HCT116 (cell line): ENCODE results near the gene FFAR1. TPM values are rescaled to one million over a fixed set of nuclear protein-coding genes. Genes with fewer than 3 reads are reported as not detected.

ENCODE experiments used
- ATAC-seq: fragments of 200-7000 bp; cut with Tn5 transposase; 2 replicates; pipeline ENCODE4 v1.9.1; 2020; ENCODE audit warnings: mild to moderate bottlenecking, moderate library complexity
- BruUV-seq: library from RNA; stranded (reverse); fragments of 400-500 nt; replicated peaks from 2 replicates; lab custom pipeline; 2021; lab: Mats Ljungman, UMichigan
- CTCF ChIA-PET: fragments of 300-600 bp; sonication (Branson Sonifier 250); formaldehyde crosslinking; loops from one replicate; lab custom pipeline; 2021; ENCODE audit warnings: antibody characterized with exemption; lab: Charles Lee
- POLR2A ChIA-PET: fragments of 300-600, 350-600 bp; sonication (Branson Sonifier 250); formaldehyde crosslinking; loops from one replicate; lab custom pipeline; 2021; ENCODE audit warnings: antibody characterized with exemption; lab: Charles Lee
- RAD21 ChIA-PET, 2 experiments: fragments of 300-600 bp; sonication (Branson Sonifier 250); formaldehyde crosslinking; loops; one replicate each; lab custom pipeline; 2023; ENCODE audit warnings: low total read pairs in 2 of 2; ENCODE audit not compliant: uncharacterized antibody in 2 of 2, unreplicated experiment in 2 of 2, low non-redundant PET in 1 of 2; lab: Charles Lee
- DNase-seq: peaks from one replicate; pipeline ENCODE4 v3.0.0-alpha.2; 2010; ENCODE audit warnings: low read depth, low spot score
- H2AFZ ChIP-seq: fragments of 200-600 bp; shearing (Covaris generic), sonication (generic); 2 replicates; pipeline ENCODE4 v1.6.1; 2017; ENCODE audit warnings: low read depth, mixed run types, mixed read lengths, antibody characterized with exemption, low read length; ENCODE audit not compliant: poor library complexity, severe bottlenecking
- H3K27ac ChIP-seq: 2 replicates; pipeline ENCODE4 v1.5.1; 2012; ENCODE audit warnings: low read depth, low read length
- H3K27me3 ChIP-seq: fragments of 200-600 bp; sonication (generic); 2 replicates; pipeline ENCODE4 v1.6.1; 2016; ENCODE audit warnings: mixed run types, low read length, mixed read lengths; ENCODE audit not compliant: insufficient read depth
- H3K36me3 ChIP-seq, 2 experiments: fragments of 200-500 bp in 1 of 2; fragments of 200-600 bp in 1 of 2; sonication (Bioruptor generic) in 1 of 2; sonication (generic) in 1 of 2; 2 replicates each; pipeline versions ENCODE4 v1.5.1 to v1.6.1; 2014 to 2016; ENCODE audit warnings: low read length in 2 of 2, inconsistent platforms in 1 of 2, mixed read lengths in 1 of 2, mixed run types in 1 of 2; ENCODE audit not compliant: insufficient read depth in 2 of 2, control insufficient read depth in 1 of 2
- H3K4me1 ChIP-seq, 2 experiments: fragments of 200-600 bp in 1 of 2; sonication (generic) in 1 of 2; 2 replicates each; pipeline versions ENCODE4 v1.5.1 to v1.6.1; 2012 to 2017; ENCODE audit warnings: low read length in 2 of 2, inconsistent platforms in 1 of 2, mild to moderate bottlenecking in 1 of 2, mixed read lengths in 1 of 2, mixed run types in 1 of 2, moderate library complexity in 1 of 2; ENCODE audit not compliant: insufficient read depth in 2 of 2, control insufficient read depth in 1 of 2
- H3K4me2 ChIP-seq: fragments of 200-600 bp; sonication (generic); 2 replicates; pipeline ENCODE4 v1.6.1; 2017; ENCODE audit warnings: mixed run types, low read length, mixed read lengths
- H3K4me3 ChIP-seq, 2 experiments: fragments of 200-600 bp in 1 of 2; sonication (generic) in 1 of 2; replicated peaks in 1 of 2; 2 replicates each; pipeline ENCODE4 v1.5.1; 2011 to 2016; ENCODE audit warnings: low read length in 2 of 2, control low read depth in 1 of 2, low read depth in 1 of 2, mild to moderate bottlenecking in 1 of 2, mixed read lengths in 1 of 2, mixed run types in 1 of 2
- H3K79me2 ChIP-seq: fragments of 200-600 bp; sonication (generic); 2 replicates; pipeline ENCODE4 v1.6.1; 2017; ENCODE audit warnings: mild to moderate bottlenecking, mixed run types, low read length, moderate library complexity, mixed read lengths; ENCODE audit not compliant: insufficient read depth
- H3K9ac ChIP-seq: fragments of 200-600 bp; sonication (generic); 2 replicates; pipeline ENCODE4 v1.6.1; 2016; ENCODE audit warnings: low read length, mixed read lengths
- H3K9me2 ChIP-seq: fragments of 200-600 bp; sonication (generic), shearing (Covaris generic); 2 replicates; pipeline ENCODE4 v1.6.1; 2017; ENCODE audit warnings: mixed run types, mild to moderate bottlenecking, moderate library complexity; ENCODE audit not compliant: insufficient read depth
- H3K9me3 ChIP-seq, 2 experiments: fragments of 200-500 bp in 1 of 2; fragments of 200-600 bp in 1 of 2; sonication (Bioruptor generic) in 1 of 2; sonication (generic) in 1 of 2; 2 replicates each; pipeline ENCODE4 v1.6.1; 2014 to 2017; ENCODE audit warnings: low read length in 2 of 2, mixed read lengths in 2 of 2, inconsistent platforms in 1 of 2, low read depth in 1 of 2, mild to moderate bottlenecking in 1 of 2, mixed run types in 1 of 2, moderate library complexity in 1 of 2; ENCODE audit not compliant: control insufficient read depth in 1 of 2, insufficient read depth in 1 of 2
- H4K20me1 ChIP-seq: fragments of 200-600 bp; sonication (generic), shearing (Covaris generic); 2 replicates; pipeline ENCODE4 v1.6.1; 2017; ENCODE audit warnings: mixed run types, mild to moderate bottlenecking, moderate library complexity; ENCODE audit not compliant: insufficient read depth
- CEBPB ChIP-seq: IDR thresholded peaks from 2 replicates; pipeline ENCODE4 v1.6.1; 2012; ENCODE audit warnings: low read depth
- ELF1 ChIP-seq: IDR thresholded peaks from 2 replicates; pipeline ENCODE4 v1.6.1; 2012; ENCODE audit warnings: low read depth, borderline replicate concordance
- EZH2 ChIP-seq: fragments of 200-600 bp; sonication (generic); IDR thresholded peaks from 2 replicates; pipeline ENCODE4 v1.6.1; 2017; ENCODE audit warnings: antibody characterized with exemption, mixed run types
- EZH2phosphoT487 ChIP-seq: fragments of 200-600 bp; IDR thresholded peaks from 2 replicates; pipeline ENCODE4 v1.6.1; 2018; ENCODE audit warnings: antibody characterized with exemption, borderline replicate concordance
- RAD21 ChIP-seq: IDR thresholded peaks from 2 replicates; pipeline ENCODE4 v1.6.1; 2012; ENCODE audit warnings: low read depth, mild to moderate bottlenecking
- SIN3A ChIP-seq: IDR thresholded peaks from 2 replicates; pipeline ENCODE4 v1.6.1; 2012; ENCODE audit warnings: low read depth
- SRF ChIP-seq: IDR thresholded peaks from 2 replicates; pipeline ENCODE4 v1.6.1; 2012; ENCODE audit warnings: low read depth
- intact Hi-C: fragments of 100-400 bp; cut with micrococcal nuclease; formaldehyde crosslinking; loops from 2 replicates; pipeline ENCODE4 v1.10.0; 2022
- total RNA-seq: library from RNA; stranded (reverse); gene quantifications from one replicate; pipeline ENCODE4 v1.2.1, GENCODE V29; 2021; ENCODE audit not compliant: unreplicated experiment
- TF ChIP-seq, protein P1 (sequence below): IDR thresholded peaks from 2 replicates; pipeline ENCODE4 v1.6.1; 2012
- TF ChIP-seq, protein P2 (sequence below): IDR thresholded peaks from 2 replicates; pipeline ENCODE4 v1.6.1; 2012; ENCODE audit warnings: low read depth
- TF ChIP-seq, protein P3 (sequence below), 3 experiments: fragments of 200-600 bp in 1 of 3; sonication (generic) in 1 of 3; IDR thresholded peaks in 2 of 3; conservative IDR thresholded peaks in 1 of 3; 2 replicates each; pipeline ENCODE4 v1.5.1; 2012 to 2017; ENCODE audit warnings: low read depth in 2 of 3, low read length in 2 of 3, antibody characterized with exemption in 1 of 3, borderline replicate concordance in 1 of 3, control low read depth in 1 of 3, mild to moderate bottlenecking in 1 of 3, mixed read lengths in 1 of 3, mixed run types in 1 of 3, moderate library complexity in 1 of 3; ENCODE audit not compliant: insufficient read depth in 1 of 3

The FFAR1 gene
- total RNA-seq, 1 experiment from 2014 or later: not detected

DNA sequence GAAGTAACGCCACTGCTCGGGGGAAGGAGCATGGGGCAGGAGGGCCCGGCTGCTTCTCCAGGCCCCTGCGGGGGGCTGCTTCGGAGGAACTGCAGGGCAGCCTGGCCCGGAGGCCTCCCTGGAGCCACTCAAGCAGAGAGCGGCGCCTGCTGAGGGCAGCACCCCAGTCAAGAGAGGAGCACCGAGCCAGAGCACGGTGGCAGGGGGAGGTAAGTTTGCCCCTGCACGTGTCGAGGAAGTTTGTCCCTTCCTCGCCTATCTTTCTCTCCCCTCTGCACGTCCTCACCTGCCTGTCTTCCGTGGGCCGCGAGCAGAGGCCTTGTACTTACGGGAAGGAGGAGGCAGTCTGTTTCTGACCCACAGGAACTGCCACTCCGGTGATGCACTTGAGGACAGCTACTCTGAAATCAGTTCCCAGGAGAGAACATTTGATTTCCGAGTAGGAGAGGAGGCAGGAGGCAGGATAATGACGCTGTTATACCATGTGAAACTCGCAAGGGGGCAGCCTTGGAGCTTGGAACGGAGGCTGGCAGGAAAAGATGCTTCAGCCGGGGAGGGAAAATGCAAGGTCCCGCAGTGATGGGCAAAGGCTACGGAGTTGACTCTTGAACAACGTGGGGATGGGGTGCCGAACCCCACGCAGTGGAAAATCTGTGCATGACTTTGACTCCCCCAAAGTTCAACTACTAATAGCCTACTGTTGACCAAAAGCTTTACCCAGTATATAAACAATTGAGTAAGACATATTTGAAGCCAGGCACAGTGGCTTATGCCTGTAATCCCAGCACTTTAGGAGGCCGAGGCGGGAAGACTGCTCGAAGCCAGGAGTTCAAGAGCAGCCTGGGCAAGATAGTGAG, 5.0 kb downstream of the FFAR1 start:
- Histone ChIP-seq H3K9ac (no peak overlapping the region), H3K4me2 (peak overlapping the region; percentile 40; the same call in 1 of the 2 replicates), H2AFZ (peak overlapping the region; percentile 82), H3K27ac (no peak overlapping the region), H4K20me1 (no peaks in the 10 kb centered on the region), H3K4me3 (no peak overlapping the region), H3K4me1 (peaks cover 0 to 7% of the 10 kb centered on the region in 2 experiments; a peak in 1 of 4 replicates), H3K79me2 (no peaks in the 10 kb centered on the region), H3K36me3 (no peaks in the 10 kb centered on the region), H3K27me3 (peaks cover 4% of the 10 kb centered on the region; the same call in 1 of the 2 replicates), H3K9me2 (no peaks in the 10 kb centered on the region), H3K9me3 (no peaks in the 10 kb centered on the region)
- no TSS peak for BruUV-seq
- ChIA-PET CTCF (interaction anchor here (0.6 to 3.1 kb wide), 14 partner anchors 22 to 342 kb away, joined by 3 to 43 read pairs (median 4); no protein-coding TSS in a partner anchor), RAD21 (interaction anchor here (1.1 to 2.7 kb wide), 7 partner anchors 85 to 321 kb away, joined by 3 to 11 read pairs (median 4); no protein-coding TSS in a partner anchor), POLR2A (interaction anchor here (0.9 to 2.0 kb wide), 3 partner anchors 142 to 158 kb away, joined by 3 to 9 read pairs (median 5); no protein-coding TSS in a partner anchor)
- intact Hi-C loops: loop anchor here (1.0 to 10.0 kb wide), 3 partner anchors 116 to 362 kb away; partner anchors contain the start of gene KMT2B
- TF ChIP-seq SIN3A (no peak), CEBPB (no peak), EZH2 (no peak), EZH2phosphoT487 (no peak), SRF (no peak), RAD21 (peak; percentile 97), ELF1 (no peak)
- TF ChIP-seq, protein P1, sequence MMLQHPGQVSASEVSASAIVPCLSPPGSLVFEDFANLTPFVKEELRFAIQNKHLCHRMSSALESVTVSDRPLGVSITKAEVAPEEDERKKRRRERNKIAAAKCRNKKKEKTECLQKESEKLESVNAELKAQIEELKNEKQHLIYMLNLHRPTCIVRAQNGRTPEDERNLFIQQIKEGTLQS: no peak
- TF ChIP-seq, protein P2, sequence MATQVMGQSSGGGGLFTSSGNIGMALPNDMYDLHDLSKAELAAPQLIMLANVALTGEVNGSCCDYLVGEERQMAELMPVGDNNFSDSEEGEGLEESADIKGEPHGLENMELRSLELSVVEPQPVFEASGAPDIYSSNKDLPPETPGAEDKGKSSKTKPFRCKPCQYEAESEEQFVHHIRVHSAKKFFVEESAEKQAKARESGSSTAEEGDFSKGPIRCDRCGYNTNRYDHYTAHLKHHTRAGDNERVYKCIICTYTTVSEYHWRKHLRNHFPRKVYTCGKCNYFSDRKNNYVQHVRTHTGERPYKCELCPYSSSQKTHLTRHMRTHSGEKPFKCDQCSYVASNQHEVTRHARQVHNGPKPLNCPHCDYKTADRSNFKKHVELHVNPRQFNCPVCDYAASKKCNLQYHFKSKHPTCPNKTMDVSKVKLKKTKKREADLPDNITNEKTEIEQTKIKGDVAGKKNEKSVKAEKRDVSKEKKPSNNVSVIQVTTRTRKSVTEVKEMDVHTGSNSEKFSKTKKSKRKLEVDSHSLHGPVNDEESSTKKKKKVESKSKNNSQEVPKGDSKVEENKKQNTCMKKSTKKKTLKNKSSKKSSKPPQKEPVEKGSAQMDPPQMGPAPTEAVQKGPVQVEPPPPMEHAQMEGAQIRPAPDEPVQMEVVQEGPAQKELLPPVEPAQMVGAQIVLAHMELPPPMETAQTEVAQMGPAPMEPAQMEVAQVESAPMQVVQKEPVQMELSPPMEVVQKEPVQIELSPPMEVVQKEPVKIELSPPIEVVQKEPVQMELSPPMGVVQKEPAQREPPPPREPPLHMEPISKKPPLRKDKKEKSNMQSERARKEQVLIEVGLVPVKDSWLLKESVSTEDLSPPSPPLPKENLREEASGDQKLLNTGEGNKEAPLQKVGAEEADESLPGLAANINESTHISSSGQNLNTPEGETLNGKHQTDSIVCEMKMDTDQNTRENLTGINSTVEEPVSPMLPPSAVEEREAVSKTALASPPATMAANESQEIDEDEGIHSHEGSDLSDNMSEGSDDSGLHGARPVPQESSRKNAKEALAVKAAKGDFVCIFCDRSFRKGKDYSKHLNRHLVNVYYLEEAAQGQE: no peak
- TF ChIP-seq, protein P3, sequence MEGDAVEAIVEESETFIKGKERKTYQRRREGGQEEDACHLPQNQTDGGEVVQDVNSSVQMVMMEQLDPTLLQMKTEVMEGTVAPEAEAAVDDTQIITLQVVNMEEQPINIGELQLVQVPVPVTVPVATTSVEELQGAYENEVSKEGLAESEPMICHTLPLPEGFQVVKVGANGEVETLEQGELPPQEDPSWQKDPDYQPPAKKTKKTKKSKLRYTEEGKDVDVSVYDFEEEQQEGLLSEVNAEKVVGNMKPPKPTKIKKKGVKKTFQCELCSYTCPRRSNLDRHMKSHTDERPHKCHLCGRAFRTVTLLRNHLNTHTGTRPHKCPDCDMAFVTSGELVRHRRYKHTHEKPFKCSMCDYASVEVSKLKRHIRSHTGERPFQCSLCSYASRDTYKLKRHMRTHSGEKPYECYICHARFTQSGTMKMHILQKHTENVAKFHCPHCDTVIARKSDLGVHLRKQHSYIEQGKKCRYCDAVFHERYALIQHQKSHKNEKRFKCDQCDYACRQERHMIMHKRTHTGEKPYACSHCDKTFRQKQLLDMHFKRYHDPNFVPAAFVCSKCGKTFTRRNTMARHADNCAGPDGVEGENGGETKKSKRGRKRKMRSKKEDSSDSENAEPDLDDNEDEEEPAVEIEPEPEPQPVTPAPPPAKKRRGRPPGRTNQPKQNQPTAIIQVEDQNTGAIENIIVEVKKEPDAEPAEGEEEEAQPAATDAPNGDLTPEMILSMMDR (IDR thresholded peaks at IDR 0.05 in 2 of 3, conservative IDR thresholded peaks at IDR 0.05 in 1 of 3; ENCODE audit: borderline replicate concordance in 1 of 3, insufficient read depth in 1 of 3, low read depth in 2 of 3, low read length in 2 of 3): peak; percentile 85 to 92 (median 86)
- ATAC-seq (peak; percentile 91), DNase-seq (peak; percentile 59)
